Ascending aorta (tissue), 2 donors: ENCODE results near the gene SSH3. TPM values are rescaled to one million over a fixed set of nuclear protein-coding genes. Genes with fewer than 3 reads are reported as not detected.

Experiments used
- DNase-seq, 2 donors: peaks; one replicate each; pipeline ENCODE4 v3.0.0-alpha.2; 2019; ENCODE audit warnings: low spot score in 2 of 2
- H3K27ac ChIP-seq, 2 donors: fragments of 200-600 bp; sonication (generic); one replicate each; pipeline ENCODE4 v1.5.1; 2016 to 2017; ENCODE audit warnings: mild to moderate bottlenecking in 1 of 2
- H3K27me3 ChIP-seq: fragments of 200-600 bp; sonication (generic); one replicate; pipeline ENCODE4 v1.5.1; 2017
- H3K36me3 ChIP-seq, 2 donors: fragments of 200-600 bp; sonication (generic); one replicate each; pipeline ENCODE4 v1.5.1; 2016
- H3K4me1 ChIP-seq, 2 donors: fragments of 200-600 bp; sonication (generic); one replicate each; pipeline ENCODE4 v1.5.1; 2016 to 2017; ENCODE audit warnings: mild to moderate bottlenecking in 1 of 2
- H3K4me3 ChIP-seq, 2 donors: fragments of 200-600 bp; sonication (generic); one replicate each; pipeline ENCODE4 v1.5.1; 2016 to 2017; ENCODE audit warnings: mild to moderate bottlenecking in 1 of 2
- H3K9me3 ChIP-seq, 2 donors: fragments of 200-600 bp; sonication (generic); one replicate each; pipeline ENCODE4 v1.5.1; 2016
- intact Hi-C: fragments of 100-400 bp; cut with DNase I; formaldehyde crosslinking; loops from one replicate; pipeline ENCODE4 v1.15.1; 2023
- total RNA-seq: library from RNA; depleted of rRNA; stranded (reverse); fragments of >200 nt; gene quantifications from one replicate; pipeline ENCODE4 v1.1.0, GENCODE V29; 2016
- TF ChIP-seq, protein P1 (sequence below), 3 experiments: fragments of 200-600 bp in 2 of 3; fragments of 450-650 bp in 1 of 3; sonication (generic) in 2 of 3; IDR thresholded peaks; one replicate each; pipeline ENCODE4 v1.5.1; 2016 to 2019; ENCODE audit warnings: antibody characterized with exemption in 3 of 3, mild to moderate bottlenecking in 1 of 3, moderate library complexity in 1 of 3

Gene SSH3, protein sequence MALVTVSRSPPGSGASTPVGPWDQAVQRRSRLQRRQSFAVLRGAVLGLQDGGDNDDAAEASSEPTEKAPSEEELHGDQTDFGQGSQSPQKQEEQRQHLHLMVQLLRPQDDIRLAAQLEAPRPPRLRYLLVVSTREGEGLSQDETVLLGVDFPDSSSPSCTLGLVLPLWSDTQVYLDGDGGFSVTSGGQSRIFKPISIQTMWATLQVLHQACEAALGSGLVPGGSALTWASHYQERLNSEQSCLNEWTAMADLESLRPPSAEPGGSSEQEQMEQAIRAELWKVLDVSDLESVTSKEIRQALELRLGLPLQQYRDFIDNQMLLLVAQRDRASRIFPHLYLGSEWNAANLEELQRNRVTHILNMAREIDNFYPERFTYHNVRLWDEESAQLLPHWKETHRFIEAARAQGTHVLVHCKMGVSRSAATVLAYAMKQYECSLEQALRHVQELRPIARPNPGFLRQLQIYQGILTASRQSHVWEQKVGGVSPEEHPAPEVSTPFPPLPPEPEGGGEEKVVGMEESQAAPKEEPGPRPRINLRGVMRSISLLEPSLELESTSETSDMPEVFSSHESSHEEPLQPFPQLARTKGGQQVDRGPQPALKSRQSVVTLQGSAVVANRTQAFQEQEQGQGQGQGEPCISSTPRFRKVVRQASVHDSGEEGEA
- 30.9 TPM for total RNA-seq

DNA sequence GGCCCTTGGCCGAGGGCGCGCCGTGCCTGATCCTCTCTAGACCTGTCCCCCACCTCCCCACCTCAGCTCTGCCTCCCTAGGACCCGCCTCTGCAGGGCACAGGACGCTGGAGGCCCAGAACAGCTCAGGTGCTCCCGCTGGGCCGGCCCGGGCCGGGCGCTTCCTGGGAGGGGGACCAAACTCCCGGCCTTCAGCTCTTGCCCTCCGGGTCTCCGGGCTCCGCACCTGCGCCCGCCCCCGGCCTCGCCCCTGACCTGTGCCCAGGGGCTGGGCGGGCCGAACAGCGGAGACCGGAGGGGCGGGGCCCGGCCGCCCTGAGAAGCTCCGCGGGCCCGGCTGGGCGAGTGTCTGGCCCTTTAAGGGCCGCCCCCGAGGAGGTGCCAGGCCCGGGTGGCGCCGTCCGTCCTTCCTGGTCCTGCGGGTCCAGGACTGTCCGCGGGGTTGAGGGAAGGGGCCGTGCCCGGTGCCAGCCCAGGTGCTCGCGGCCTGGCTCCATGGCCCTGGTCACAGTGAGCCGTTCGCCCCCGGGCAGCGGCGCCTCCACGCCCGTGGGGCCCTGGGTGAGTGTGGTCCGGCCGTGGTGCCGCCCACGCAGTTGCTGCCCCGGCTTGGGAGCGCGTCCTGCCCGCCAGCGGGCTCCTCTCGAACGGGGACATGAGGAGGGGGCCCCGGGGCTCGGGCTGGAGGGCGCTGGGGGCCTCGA is at the start of gene SSH3:
TSS of gene SSH3 (plus strand) at position 399 of the 703 bp plus-strand sequence. CDS start at position 495, 96 bp downstream.
- peak in 1 of 2 donors; percentile 88 for DNase-seq
- TF ChIP-seq, protein P1, sequence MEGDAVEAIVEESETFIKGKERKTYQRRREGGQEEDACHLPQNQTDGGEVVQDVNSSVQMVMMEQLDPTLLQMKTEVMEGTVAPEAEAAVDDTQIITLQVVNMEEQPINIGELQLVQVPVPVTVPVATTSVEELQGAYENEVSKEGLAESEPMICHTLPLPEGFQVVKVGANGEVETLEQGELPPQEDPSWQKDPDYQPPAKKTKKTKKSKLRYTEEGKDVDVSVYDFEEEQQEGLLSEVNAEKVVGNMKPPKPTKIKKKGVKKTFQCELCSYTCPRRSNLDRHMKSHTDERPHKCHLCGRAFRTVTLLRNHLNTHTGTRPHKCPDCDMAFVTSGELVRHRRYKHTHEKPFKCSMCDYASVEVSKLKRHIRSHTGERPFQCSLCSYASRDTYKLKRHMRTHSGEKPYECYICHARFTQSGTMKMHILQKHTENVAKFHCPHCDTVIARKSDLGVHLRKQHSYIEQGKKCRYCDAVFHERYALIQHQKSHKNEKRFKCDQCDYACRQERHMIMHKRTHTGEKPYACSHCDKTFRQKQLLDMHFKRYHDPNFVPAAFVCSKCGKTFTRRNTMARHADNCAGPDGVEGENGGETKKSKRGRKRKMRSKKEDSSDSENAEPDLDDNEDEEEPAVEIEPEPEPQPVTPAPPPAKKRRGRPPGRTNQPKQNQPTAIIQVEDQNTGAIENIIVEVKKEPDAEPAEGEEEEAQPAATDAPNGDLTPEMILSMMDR (IDR thresholded peaks at IDR 0.05), result no peak
- peak within 1 kb of the TSS; percentile 76 to 97 for H3K4me3 ChIP-seq
- H3K4me1 ChIP-seq, result peaks cover 9 to 18% of the 10 kb centered on the region in 2 donors
- peak within 1 kb of the TSS; percentile 68 to 72 for H3K27ac ChIP-seq
- no peaks in the 10 kb centered on the region for H3K9me3 ChIP-seq
- no peaks in the 10 kb centered on the region for H3K27me3 ChIP-seq
- H3K36me3 ChIP-seq, result peaks cover 42% of the 10 kb centered on the region in 2 donors
- intact Hi-C loops, result loop anchor here (1.0 to 2.0 kb wide), 2 partner anchors 14 to 40 kb away; partner anchors contain the start of gene ANKRD13D

DNA sequence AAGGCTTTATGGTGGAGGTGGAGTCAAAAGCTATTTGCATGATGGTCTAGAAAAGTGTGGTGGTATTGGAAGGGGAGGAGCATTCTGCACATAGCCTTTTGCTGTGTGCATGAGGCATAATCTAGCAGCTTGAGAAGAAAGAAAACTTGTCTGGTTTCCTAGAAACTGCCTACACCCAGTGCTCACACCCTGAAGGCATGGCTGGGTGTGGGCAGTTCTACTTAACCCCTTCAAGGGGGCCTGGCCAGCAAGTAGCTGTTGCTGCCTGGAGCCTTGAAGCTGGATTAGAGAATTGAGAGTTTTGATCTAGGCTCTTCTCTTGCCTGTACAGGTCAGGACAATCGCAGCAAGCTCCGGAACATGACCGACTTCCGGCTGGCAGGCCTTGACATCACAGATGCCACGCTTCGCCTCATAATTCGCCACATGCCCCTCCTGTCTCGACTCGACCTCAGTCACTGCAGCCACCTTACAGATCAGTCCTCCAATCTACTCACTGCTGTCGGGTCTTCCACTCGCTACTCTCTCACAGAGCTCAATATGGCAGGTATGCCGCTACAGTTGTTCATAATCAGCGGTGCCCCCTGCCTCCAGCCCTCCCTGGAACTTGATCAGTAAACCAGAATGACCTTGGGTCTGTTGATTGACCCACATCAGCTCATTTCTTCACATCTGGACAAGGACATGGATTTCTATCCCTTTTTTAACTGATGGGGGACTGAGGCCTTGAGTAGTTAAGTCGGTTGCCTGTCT is 49.3 kb upstream of the SSH3 start:
- intact Hi-C loops, result no loop called here
- H3K9me3 ChIP-seq, result no peaks in the 10 kb centered on the region
- no peak overlapping the region for H3K4me3 ChIP-seq
- no peak overlapping the region for H3K27ac ChIP-seq
- no peaks in the 10 kb centered on the region for H3K4me1 ChIP-seq
- H3K27me3 ChIP-seq, result no peaks in the 10 kb centered on the region
- H3K36me3 ChIP-seq, result peaks cover 78 to 82% of the 10 kb centered on the region in 2 donors
- DNase-seq, result no peak
- TF ChIP-seq, protein P1 (IDR thresholded peaks at IDR 0.05), result no peak

- intact Hi-C loops, result no loop called here
- no peaks in the 10 kb centered on the region for H3K4me1 ChIP-seq
- no peak overlapping the region for H3K4me3 ChIP-seq
- H3K27ac ChIP-seq, result no peak overlapping the region
- H3K36me3 ChIP-seq, result peaks cover 70 to 74% of the 10 kb centered on the region in 2 donors
- H3K9me3 ChIP-seq, result no peaks in the 10 kb centered on the region
- H3K27me3 ChIP-seq, result no peaks in the 10 kb centered on the region
- TF ChIP-seq, protein P1 (IDR thresholded peaks at IDR 0.05), result no peak
- no peak for DNase-seq
Measured at GRCh38 chr11:67254798-67255197, 48.5 kb upstream of the SSH3 start.

GRCh38 chr11:67255353-67255752 is 48.0 kb upstream of the SSH3 start:
- H3K27ac ChIP-seq, result no peak overlapping the region

More at GRCh38 chr11:67255353-67255752, 48.0 kb upstream of the SSH3 start:
- TF ChIP-seq, protein P1 (IDR thresholded peaks at IDR 0.05), result no peak
- Histone ChIP-seq H3K4me3 (no peak overlapping the region), H3K27me3 (no peaks in the 10 kb centered on the region), H3K36me3 (peaks cover 65 to 69% of the 10 kb centered on the region in 2 donors), H3K4me1 (no peaks in the 10 kb centered on the region), H3K9me3 (no peaks in the 10 kb centered on the region)
- intact Hi-C loops, result no loop called here
- no peak for DNase-seq
